ENCODE measurements around the gene USP54.

DNA sequence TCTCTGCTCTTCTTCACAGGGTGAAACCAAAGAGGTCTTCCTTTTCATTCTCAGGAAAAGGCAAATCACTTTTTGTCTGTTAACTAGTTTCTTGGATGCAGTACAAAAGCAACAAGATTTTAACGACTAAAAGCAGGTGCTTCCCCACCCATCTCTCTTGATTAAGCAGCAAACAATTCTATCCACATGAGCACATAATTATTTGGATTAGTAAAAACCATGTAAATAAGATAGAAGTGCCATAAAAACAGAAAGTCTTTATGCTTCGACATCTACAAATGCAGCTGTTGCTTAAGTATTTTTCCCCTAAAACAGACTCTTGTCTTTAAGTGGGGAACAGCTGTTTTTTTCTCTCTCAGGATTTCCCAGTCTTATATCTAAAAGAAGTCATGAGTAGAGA is 37.4 kb downstream of the USP54 start:
- TF ChIP-seq ELF4 (IDR thresholded peaks at IDR 0.05) (no peak), TARDBP (IDR thresholded peaks at IDR 0.05) (no peak), NFRKB (IDR thresholded peaks at IDR 0.05) (no peak), BHLHE40 (IDR thresholded peaks at IDR 0.05; ENCODE audit: borderline replicate concordance) (no peak)

All from HEK293T (cell line).